Activated CD8-positive, alpha-beta T cell treated with anti-CD3 and anti-CD28 coated beads, Interleukin-2, amount 10 ng/mL, durations not matched to agents 7 days and 5 days (primary cell): ENCODE measurements around the gene LCOR. TPM values are rescaled to one million over a fixed set of nuclear protein-coding genes. Genes with fewer than 3 reads are reported as not detected.

Experiments used
- ATAC-seq: fragments of 150-1000 bp; cut with Tn5 transposase; one replicate; pipeline ENCODE4 v1.10.0; 2021; ENCODE audit warnings: moderate library complexity
- CTCF ChIA-PET: fragments of 350-600 bp; sonication (Branson Sonifier 250); formaldehyde crosslinking; loops from one replicate; lab custom pipeline; 2021; ENCODE audit warnings: antibody characterized with exemption; lab: Charles Lee
- POLR2A ChIA-PET: fragments of 350-600 bp; sonication (Branson Sonifier 250); formaldehyde crosslinking; loops from one replicate; lab custom pipeline; 2021; ENCODE audit warnings: antibody characterized with exemption; lab: Charles Lee
- DNase-seq: peaks from one replicate; pipeline ENCODE4 v3.0.0-alpha.2; 2020
- H3K27ac Mint-ChIP-seq: one replicate; pipeline ENCODE4 v1.8.0; 2021; ENCODE audit warnings: mild to moderate bottlenecking, mixed read lengths
- H3K27me3 Mint-ChIP-seq: one replicate; pipeline ENCODE4 v1.8.0; 2021; ENCODE audit warnings: low read depth, mixed read lengths
- H3K36me3 Mint-ChIP-seq: one replicate; pipeline ENCODE4 v1.8.0; 2021; ENCODE audit warnings: low read depth, mixed read lengths
- H3K4me1 Mint-ChIP-seq: one replicate; pipeline ENCODE4 v1.8.0; 2021; ENCODE audit warnings: low read depth, mixed read lengths
- H3K4me3 Mint-ChIP-seq: one replicate; pipeline ENCODE4 v1.8.0; 2021; ENCODE audit warnings: mild to moderate bottlenecking, mixed read lengths
- H3K9me3 Mint-ChIP-seq: one replicate; pipeline ENCODE4 v1.8.0; 2022; ENCODE audit warnings: mixed read lengths; ENCODE audit not compliant: insufficient read depth
- total RNA-seq, 2 experiments: library from RNA; stranded (reverse); gene quantifications; one replicate each; pipeline ENCODE4 v1.2.3, GENCODE V29; 2021

The LCOR gene
- total RNA-seq, 2 experiments from 2014 or later: 36.6 to 37.4 TPM

DNA sequence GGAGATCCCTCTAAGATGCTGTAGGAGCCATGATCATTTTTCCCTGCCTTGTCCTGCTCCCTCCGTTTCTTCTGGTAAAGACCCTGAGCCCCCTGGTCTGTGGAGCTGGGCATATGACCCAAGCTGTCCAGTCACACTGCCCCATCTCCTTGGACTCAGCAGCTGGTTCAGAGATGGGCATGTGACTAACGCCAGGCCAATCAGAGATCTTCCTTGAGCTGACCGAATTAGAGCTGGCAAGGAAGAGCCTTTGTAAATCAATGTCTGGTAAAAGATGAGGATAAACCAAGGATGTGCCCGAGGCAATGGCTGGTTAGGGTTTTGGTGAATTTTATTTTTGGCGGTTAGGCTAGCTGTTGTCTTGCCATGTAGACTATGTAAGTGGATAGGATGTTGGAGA is 173.3 kb downstream of the LCOR start:
- Mint-ChIP-seq H3K27ac (no peak overlapping the region), H3K4me3 (no peak overlapping the region), H3K27me3 (peaks cover 6% of the 10 kb centered on the region), H3K4me1 (no peaks in the 10 kb centered on the region), H3K9me3 (peaks cover 21% of the 10 kb centered on the region), H3K36me3 (peaks cover 11% of the 10 kb centered on the region)
- DNase-seq: no peak
- CTCF ChIA-PET: interaction anchor here (2.2 kb wide), 1 partner anchor 20 kb away, joined by 7 read pairs; no protein-coding TSS in a partner anchor
- POLR2A ChIA-PET: no interaction called here
- no peak for ATAC-seq

DNA sequence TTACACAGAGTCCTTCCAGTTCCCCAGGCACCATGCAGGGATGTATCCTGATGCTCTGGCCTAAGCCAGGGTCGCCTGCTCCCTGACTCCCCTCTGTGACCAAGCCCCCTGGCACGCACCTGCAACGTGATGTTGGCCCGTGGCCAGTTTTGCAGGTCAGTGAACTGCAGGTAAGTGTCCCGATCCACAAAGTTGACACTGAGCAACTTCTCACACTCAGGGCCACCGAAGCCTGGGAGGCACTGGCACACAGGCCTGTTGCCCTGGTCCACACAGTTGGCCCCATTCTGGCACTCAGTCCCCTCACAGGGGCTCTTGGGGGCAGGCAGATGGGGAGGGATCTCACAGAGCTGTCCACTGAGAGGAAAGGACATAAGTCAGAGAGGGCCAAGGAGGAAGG is 174.3 kb downstream of the LCOR start:
- no peak for ATAC-seq
- no peak overlapping the region for H3K27ac Mint-ChIP-seq
- DNase-seq: no peak
- H3K4me1 Mint-ChIP-seq: no peaks in the 10 kb centered on the region
- H3K27me3 Mint-ChIP-seq: peaks cover 6% of the 10 kb centered on the region
- CTCF ChIA-PET: interaction anchor here (2.2 kb wide), 1 partner anchor 19 kb away, joined by 7 read pairs; no protein-coding TSS in a partner anchor
- H3K4me3 Mint-ChIP-seq: no peak overlapping the region
- peaks cover 11% of the 10 kb centered on the region for H3K36me3 Mint-ChIP-seq
- H3K9me3 Mint-ChIP-seq: peaks cover 21% of the 10 kb centered on the region
- POLR2A ChIA-PET: no interaction called here

DNA sequence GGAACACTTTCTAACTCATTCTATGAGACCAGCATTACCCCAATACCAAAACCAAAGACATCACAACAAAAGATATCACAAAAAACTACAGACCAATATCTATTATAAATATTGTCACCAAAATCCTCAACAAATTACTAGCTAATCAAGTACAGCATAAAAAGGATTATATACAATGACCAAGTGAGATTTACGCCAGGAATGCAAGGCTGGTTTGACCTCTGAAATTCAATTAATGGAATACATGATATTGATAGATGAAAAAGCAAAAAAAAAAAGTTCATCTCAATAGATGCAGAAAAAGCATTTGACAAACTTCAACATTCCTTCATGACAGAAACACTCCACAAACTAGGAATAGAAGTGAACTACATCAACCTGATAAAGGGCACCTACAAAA is 175.3 kb downstream of the LCOR start:
- CTCF ChIA-PET: no interaction called here
- POLR2A ChIA-PET: no interaction called here

DNA sequence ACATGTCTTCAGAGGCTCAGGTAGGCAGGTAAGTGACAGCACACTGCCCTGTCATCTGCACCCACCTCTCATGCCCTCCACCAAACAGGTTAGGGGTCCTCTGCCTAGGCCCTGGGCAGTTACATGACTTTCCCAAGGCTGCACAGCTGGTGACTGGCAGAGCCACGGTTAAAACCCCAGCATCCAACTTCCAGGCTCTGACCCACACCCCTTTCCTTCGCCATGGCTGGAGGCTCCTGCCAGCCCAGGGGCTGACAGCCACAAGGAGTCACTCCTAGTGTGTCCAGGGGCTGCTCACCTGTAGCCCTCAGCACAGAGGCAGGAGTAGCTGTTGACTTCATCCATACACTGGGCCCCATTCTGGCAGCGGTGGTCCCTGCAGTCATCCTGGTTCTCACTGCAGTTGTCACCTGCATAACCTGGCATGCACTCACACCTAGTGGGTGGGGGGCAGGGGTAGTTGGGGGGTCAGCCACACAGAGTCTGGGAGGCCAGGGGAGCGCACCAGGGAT is 178.7 kb downstream of the LCOR start:
- DNase-seq (no peak), ATAC-seq (no peak)
- H3K27ac Mint-ChIP-seq: no peak overlapping the region
- H3K4me1 Mint-ChIP-seq: peaks cover 8% of the 10 kb centered on the region
- H3K9me3 Mint-ChIP-seq: peaks cover 21% of the 10 kb centered on the region
- H3K27me3 Mint-ChIP-seq: peaks cover 4% of the 10 kb centered on the region
- H3K4me3 Mint-ChIP-seq: no peak overlapping the region
- ChIA-PET POLR2A (interaction anchor here (0.5 kb wide), 1 partner anchor 107 kb away, joined by 3 read pairs; no protein-coding TSS in a partner anchor), CTCF (interaction anchor here (0.7 kb wide), 1 partner anchor 15 kb away, joined by 4 read pairs; no protein-coding TSS in a partner anchor)
- H3K36me3 Mint-ChIP-seq: peaks cover 11% of the 10 kb centered on the region

More for the DNA sequence above, 175.3 kb downstream of the LCOR start:
- Mint-ChIP-seq H3K27me3 (peaks cover 6% of the 10 kb centered on the region), H3K4me1 (no peaks in the 10 kb centered on the region), H3K4me3 (no peak overlapping the region), H3K9me3 (peaks cover 21% of the 10 kb centered on the region), H3K27ac (no peak overlapping the region), H3K36me3 (peaks cover 11% of the 10 kb centered on the region)
- DNase-seq (no peak), ATAC-seq (no peak)

DNA sequence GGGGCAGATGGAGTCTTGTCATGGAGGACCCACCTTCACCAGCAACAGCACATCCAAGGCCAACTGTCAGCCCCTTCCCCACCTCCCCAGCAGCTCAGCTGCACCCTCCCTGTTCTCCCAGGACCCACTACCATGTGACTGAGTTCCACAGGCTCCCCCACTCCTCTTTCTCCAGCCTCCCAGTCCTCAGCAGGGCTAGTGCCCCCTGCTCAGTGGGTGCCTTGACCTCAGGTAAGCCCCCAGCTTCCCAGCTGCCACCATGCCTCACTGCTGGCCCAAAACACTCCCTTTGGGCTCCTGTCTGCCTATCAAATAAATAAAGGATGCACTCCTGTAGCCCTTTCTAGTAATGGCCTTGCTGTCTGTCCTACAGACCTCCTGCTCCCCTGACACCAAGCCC is 179.3 kb downstream of the LCOR start:
- H3K4me3 Mint-ChIP-seq: no peak overlapping the region
- ChIA-PET CTCF (interaction anchor here (0.7 kb wide), 1 partner anchor 14 kb away, joined by 4 read pairs; no protein-coding TSS in a partner anchor), POLR2A (no interaction called here)
- no peak for ATAC-seq
- H3K27me3 Mint-ChIP-seq: peaks cover 4% of the 10 kb centered on the region
- peak overlapping the region; percentile 56 for H3K27ac Mint-ChIP-seq
- H3K4me1 Mint-ChIP-seq: peaks cover 13% of the 10 kb centered on the region
- H3K9me3 Mint-ChIP-seq: peaks cover 19% of the 10 kb centered on the region
- peaks cover 11% of the 10 kb centered on the region for H3K36me3 Mint-ChIP-seq
- DNase-seq: no peak

DNA sequence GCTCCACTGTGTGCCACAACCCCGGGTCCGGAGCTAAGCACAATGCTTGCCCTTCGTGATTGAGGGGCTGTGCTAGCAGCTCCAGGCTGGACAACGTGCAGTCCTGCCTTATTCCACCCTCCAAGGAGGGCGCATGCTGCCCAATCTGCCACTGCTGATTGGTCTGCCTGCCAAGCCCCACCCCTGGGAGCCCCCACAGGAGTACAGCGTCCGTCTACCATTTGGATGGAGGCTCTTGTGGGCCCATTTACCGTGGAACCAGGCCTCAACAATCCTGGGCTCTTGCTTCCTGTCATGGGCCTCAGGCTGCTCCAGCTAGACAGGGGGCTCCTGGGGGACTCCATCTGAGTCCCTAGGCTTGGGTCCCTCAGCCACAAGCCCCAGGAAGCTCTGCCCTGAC is 180.4 kb downstream of the LCOR start:
- Mint-ChIP-seq H3K27me3 (peaks cover 4% of the 10 kb centered on the region), H3K9me3 (peaks cover 9% of the 10 kb centered on the region), H3K4me1 (peaks cover 24% of the 10 kb centered on the region), H3K36me3 (peaks cover 5% of the 10 kb centered on the region), H3K27ac (no peak overlapping the region), H3K4me3 (no peak overlapping the region)
- ChIA-PET POLR2A (no interaction called here), CTCF (interaction anchor here (1.0 to 2.4 kb wide), 5 partner anchors 13 to 24 kb away, joined by 3 to 19 read pairs (median 3); no protein-coding TSS in a partner anchor)
- DNase-seq (no peak), ATAC-seq (no peak)

DNA sequence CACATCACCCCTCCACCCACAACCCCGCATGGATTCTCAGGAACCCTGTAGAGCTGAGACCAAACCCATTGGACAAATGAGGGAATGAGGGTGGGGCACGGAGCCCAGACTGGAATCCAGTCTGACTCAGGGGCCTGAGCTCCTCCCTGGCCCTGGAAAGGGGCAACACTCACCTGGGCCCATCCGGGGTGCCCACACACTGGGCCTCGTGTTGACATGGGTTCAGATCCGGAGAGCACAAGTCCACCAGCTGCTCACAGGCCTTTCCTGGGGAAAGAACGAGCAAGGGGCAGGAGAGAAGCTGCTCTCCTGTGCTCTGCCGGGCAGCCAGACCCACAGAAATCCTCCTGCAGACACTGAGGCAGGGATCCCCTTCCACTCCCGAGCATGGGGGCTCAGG is 181.5 kb downstream of the LCOR start:
- H3K4me3 Mint-ChIP-seq: no peak overlapping the region
- peaks cover 5% of the 10 kb centered on the region for H3K9me3 Mint-ChIP-seq
- ATAC-seq (no peak), DNase-seq (no peak)
- H3K27me3 Mint-ChIP-seq: peaks cover 4% of the 10 kb centered on the region
- ChIA-PET POLR2A (no interaction called here), CTCF (interaction anchor here (1.7 to 2.4 kb wide), 3 partner anchors 12 to 23 kb away, joined by 3 to 19 read pairs (median 8); no protein-coding TSS in a partner anchor)
- no peak overlapping the region for H3K27ac Mint-ChIP-seq
- H3K36me3 Mint-ChIP-seq: no peaks in the 10 kb centered on the region
- peaks cover 25% of the 10 kb centered on the region for H3K4me1 Mint-ChIP-seq

DNA sequence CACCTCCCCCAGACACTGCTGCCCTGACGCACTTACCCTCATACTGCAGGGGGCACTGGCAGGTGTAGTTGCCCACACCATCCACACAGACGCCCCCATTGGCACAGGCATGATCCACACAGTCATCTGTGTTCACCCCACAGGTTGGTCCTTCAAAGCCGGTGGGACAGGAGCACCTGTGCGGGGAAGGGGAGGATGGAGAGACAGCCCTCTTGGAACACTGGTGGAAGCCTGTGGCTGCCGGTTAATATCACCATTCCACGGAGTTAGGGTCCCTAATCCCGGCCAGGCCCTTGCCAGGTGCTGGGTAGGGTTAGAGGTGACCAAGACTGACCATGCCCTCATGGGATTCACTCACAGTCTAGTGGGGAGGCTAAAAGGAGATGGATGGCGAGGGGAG is 181.9 kb downstream of the LCOR start:
- H3K27me3 Mint-ChIP-seq: peaks cover 4% of the 10 kb centered on the region
- peaks cover 27% of the 10 kb centered on the region for H3K4me1 Mint-ChIP-seq
- peaks cover 4% of the 10 kb centered on the region for H3K9me3 Mint-ChIP-seq
- no peak overlapping the region for H3K27ac Mint-ChIP-seq
- DNase-seq: no peak
- H3K36me3 Mint-ChIP-seq: no peaks in the 10 kb centered on the region
- ATAC-seq: no peak
- no peak overlapping the region for H3K4me3 Mint-ChIP-seq
- POLR2A ChIA-PET: no interaction called here
- CTCF ChIA-PET: interaction anchor here (2.0 to 2.4 kb wide), 2 partner anchors 11 to 23 kb away, joined by 8 to 19 read pairs; no protein-coding TSS in a partner anchor

DNA sequence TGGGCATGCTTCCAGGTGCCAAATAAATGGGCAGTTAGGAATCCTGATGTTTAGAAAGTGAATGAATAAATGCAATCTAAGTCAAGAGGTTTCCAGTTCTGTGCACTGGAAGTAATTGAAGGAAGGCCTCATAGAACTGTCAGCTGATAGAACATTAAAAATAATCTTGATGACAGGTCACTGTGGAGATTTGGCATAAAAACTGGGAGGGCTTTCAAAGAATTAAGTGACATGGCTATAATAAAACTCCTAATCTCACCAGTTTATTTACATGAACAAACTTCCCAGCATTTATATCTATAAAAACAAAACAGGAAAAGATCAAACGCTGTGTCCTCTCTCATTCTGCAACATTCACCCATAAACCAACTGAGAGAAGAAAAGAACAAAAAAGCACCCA is 183.1 kb downstream of the LCOR start:
- H3K36me3 Mint-ChIP-seq: no peaks in the 10 kb centered on the region
- peak overlapping the region; percentile 47 for H3K27ac Mint-ChIP-seq
- ATAC-seq (no peak), DNase-seq (no peak)
- H3K4me1 Mint-ChIP-seq: peaks cover 27% of the 10 kb centered on the region
- ChIA-PET CTCF (interaction anchor here (1.0 to 1.2 kb wide), 2 partner anchors 10 to 22 kb away, joined by 4 to 6 read pairs; no protein-coding TSS in a partner anchor), POLR2A (no interaction called here)
- H3K4me3 Mint-ChIP-seq: no peak overlapping the region
- H3K27me3 Mint-ChIP-seq: no peaks in the 10 kb centered on the region
- H3K9me3 Mint-ChIP-seq: no peaks in the 10 kb centered on the region

DNA sequence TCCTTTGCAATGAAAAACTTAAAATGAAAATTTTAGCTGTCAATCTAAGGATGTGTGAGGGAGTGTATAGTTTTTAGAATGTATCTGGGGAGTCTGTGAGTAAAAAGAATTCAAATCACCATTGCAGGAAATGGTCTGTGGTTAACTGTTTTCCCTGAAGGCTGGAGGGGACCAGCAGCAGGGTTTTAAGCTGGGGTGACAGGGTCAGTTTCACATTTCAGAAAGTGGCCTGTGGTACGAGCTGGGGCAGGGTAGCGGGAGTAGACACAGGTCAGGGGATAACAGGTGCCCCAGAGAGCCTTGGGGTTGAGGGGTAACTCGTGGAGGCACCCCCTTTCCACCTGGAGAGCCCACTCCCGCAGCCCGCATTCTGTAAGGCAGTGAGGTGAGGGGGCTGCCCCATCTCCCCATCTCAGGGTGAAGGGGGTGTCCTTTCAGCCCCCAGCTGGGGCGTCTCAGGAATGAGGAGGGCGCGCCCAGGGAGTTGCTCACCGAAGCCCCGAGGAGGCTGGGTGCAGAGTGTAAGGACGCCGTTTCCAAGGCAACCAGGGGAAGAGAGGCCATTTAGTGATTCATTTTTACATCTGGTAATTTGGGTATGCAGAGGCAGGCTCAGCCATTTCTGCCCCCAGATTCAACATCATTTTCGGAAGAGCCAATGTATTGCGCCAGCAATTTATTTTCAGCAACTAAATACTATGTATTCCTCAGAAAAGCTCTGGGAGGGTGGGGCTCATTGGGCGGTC is 184.8 kb downstream of the LCOR start:
- CTCF ChIA-PET: interaction anchor here (1.1 to 2.5 kb wide), 3 partner anchors 8 to 105 kb away, joined by 3 to 23 read pairs (median 4); no protein-coding TSS in a partner anchor
- H3K27ac Mint-ChIP-seq: peak overlapping the region; percentile 92
- peak overlapping the region; percentile 69 for H3K4me3 Mint-ChIP-seq

DNA sequence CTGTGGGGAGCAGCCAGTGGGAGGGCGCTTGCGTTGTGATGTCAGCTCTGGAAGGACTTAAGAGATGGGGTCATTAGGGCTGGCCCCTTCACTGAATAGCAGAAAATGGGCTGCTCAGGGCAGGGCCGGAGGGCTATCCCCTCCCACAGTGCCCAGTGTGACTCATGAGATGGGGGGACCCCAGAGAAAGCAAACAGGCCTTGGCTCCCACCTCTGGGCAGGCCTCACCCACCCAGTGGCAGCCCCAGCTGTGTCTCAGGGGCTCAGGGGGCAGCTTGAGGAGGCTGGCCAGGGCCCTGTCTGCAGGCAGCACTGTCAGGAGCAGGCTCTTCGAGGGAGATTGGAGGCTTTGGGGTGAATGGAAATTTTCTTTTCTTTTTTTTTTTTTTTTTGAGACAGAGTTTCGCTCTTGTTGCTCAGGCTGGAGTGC is 185.4 kb downstream of the LCOR start:
- Mint-ChIP-seq H3K36me3 (no peaks in the 10 kb centered on the region), H3K27me3 (no peaks in the 10 kb centered on the region), H3K4me3 (no peak overlapping the region), H3K4me1 (peaks cover 34% of the 10 kb centered on the region), H3K27ac (peak overlapping the region; percentile 92), H3K9me3 (no peaks in the 10 kb centered on the region)
- DNase-seq: no peak
- POLR2A ChIA-PET: no interaction called here
- ATAC-seq: peak; percentile 34
- CTCF ChIA-PET: interaction anchor here (1.1 to 2.5 kb wide), 3 partner anchors 8 to 106 kb away, joined by 3 to 23 read pairs (median 4); no protein-coding TSS in a partner anchor

More for the DNA sequence above, 184.8 kb downstream of the LCOR start:
- H3K4me1 Mint-ChIP-seq: peaks cover 31% of the 10 kb centered on the region
- H3K9me3 Mint-ChIP-seq: no peaks in the 10 kb centered on the region
- no peaks in the 10 kb centered on the region for H3K27me3 Mint-ChIP-seq
- ATAC-seq (peak; percentile 82), DNase-seq (peak; percentile 63)
- no peaks in the 10 kb centered on the region for H3K36me3 Mint-ChIP-seq
- POLR2A ChIA-PET: interaction anchor here (0.7 kb wide), 1 partner anchor 21 kb away, joined by 3 read pairs; no protein-coding TSS in a partner anchor
